Loucy (cell line): ENCODE measurements around the gene C5orf24.

Experiments used
- H2AFZ ChIP-seq: fragments of 200-600 bp; sonication (generic); 2 replicates; pipeline ENCODE4 v1.6.0; 2016; ENCODE audit warnings: antibody characterized with exemption, mild to moderate bottlenecking, low read length, moderate library complexity
- H3F3A ChIP-seq: fragments of 200-600 bp; 2 replicates; pipeline ENCODE4 v1.6.0; 2016; ENCODE audit warnings: antibody characterized with exemption, low read depth, mild to moderate bottlenecking
- H3K27me3 ChIP-seq: fragments of 200-600 bp; sonication (generic); 2 replicates; pipeline ENCODE4 v1.6.1; 2014; ENCODE audit warnings: low read length, mild to moderate bottlenecking; ENCODE audit not compliant: insufficient read depth, poor library complexity, severe bottlenecking
- H3K36me3 ChIP-seq: fragments of 200-600 bp; sonication (generic); 2 replicates; pipeline ENCODE4 v1.6.1; 2016; ENCODE audit warnings: low read length; ENCODE audit not compliant: insufficient read depth
- H3K4me1 ChIP-seq: fragments of 200-600 bp; sonication (generic); 2 replicates; pipeline ENCODE4 v1.5.1; 2014; ENCODE audit warnings: low read length, mild to moderate bottlenecking; ENCODE audit not compliant: insufficient read depth, poor library complexity, severe bottlenecking
- H3K4me2 ChIP-seq: fragments of 200-600 bp; sonication (generic); 2 replicates; pipeline ENCODE4 v1.6.0; 2014; ENCODE audit warnings: antibody characterized with exemption, low read length, low read depth, mild to moderate bottlenecking; ENCODE audit not compliant: poor library complexity, severe bottlenecking
- H3K4me3 ChIP-seq: fragments of 200-600 bp; sonication (generic); 2 replicates; pipeline ENCODE4 v1.5.1; 2014; ENCODE audit warnings: low read length, mild to moderate bottlenecking, mixed read lengths; ENCODE audit not compliant: poor library complexity, severe bottlenecking
- H3K79me2 ChIP-seq: fragments of 200-600 bp; sonication (generic); 2 replicates; pipeline ENCODE4 v1.6.1; 2014; ENCODE audit warnings: low read length; ENCODE audit not compliant: insufficient read depth
- H3K9ac ChIP-seq: fragments of 200-600 bp; sonication (generic); 2 replicates; pipeline ENCODE4 v1.6.0; 2014; ENCODE audit warnings: mild to moderate bottlenecking, low read depth, low read length, moderate library complexity; ENCODE audit not compliant: poor library complexity, severe bottlenecking
- H3K9me2 ChIP-seq: fragments of 200-600 bp; sonication (generic); replicated peaks from 2 replicates; pipeline ENCODE4 v1.6.1; 2016; ENCODE audit warnings: low read depth, low read length, mixed read lengths
- H3K9me3 ChIP-seq: fragments of 200-600 bp; sonication (generic); 2 replicates; pipeline ENCODE4 v1.6.1; 2014; ENCODE audit warnings: mild to moderate bottlenecking, antibody characterized with exemption, low read length, low read depth; ENCODE audit not compliant: insufficient read depth
- H4K20me1 ChIP-seq: fragments of 200-600 bp; sonication (generic); 2 replicates; pipeline ENCODE4 v1.6.0; 2014; ENCODE audit warnings: antibody characterized with exemption, low read length, mild to moderate bottlenecking; ENCODE audit not compliant: insufficient read depth, poor library complexity, severe bottlenecking
- CTCF ChIP-seq: fragments of 200-600 bp; sonication (generic); conservative IDR thresholded peaks from 2 replicates; pipeline ENCODE4 v1.5.1; 2014; ENCODE audit warnings: mild to moderate bottlenecking, antibody characterized with exemption, low read length
- EZH2phosphoT487 ChIP-seq: fragments of 200-600 bp; IDR thresholded peaks from 2 replicates; pipeline ENCODE4 v1.6.1; 2018; ENCODE audit warnings: antibody characterized with exemption, mild to moderate bottlenecking, moderate library complexity, borderline replicate concordance

Gene C5orf24

GRCh38 chr5:134813407-134813806 lies 32.4 kb upstream of the C5orf24 start:
- Histone ChIP-seq H4K20me1 (peaks cover 19% of the 10 kb centered on the region), H3K9me3 (no peaks in the 10 kb centered on the region), H2AFZ (no peak overlapping the region), H3K36me3 (peaks cover 32% of the 10 kb centered on the region; the same call in 1 of the 2 replicates), H3K27me3 (no peaks in the 10 kb centered on the region), H3K9ac (no peak overlapping the region), H3K4me3 (no peak overlapping the region), H3K4me2 (no peak overlapping the region), H3K79me2 (no peaks in the 10 kb centered on the region), H3K4me1 (no peaks in the 10 kb centered on the region), H3F3A (no peaks in the 10 kb centered on the region), H3K9me2 (no peaks in the 10 kb centered on the region)
- TF ChIP-seq EZH2phosphoT487, result no peak
- TF ChIP-seq CTCF, result no peak

DNA sequence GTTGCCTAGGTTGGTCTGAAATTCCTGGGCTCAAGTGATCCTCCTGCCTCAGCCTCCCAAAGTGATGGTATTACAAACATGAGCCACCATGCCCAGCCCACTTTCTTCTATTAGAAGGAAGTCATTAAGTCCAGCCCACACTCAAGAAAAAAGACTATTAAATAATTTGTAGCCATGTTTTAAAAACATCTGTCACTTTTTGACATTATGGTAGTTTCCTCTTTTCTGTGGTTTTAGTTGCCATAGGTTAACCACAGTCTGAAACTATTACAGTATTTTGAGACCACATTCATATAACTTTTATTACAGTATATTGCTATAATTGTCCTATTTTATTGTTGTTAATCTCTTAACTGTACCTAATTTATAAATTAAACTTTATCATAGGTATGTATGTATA lies 31.9 kb upstream of the C5orf24 start:
- Histone ChIP-seq H3K36me3 (peaks cover 34% of the 10 kb centered on the region; the same call in 1 of the 2 replicates), H3F3A (no peaks in the 10 kb centered on the region), H3K79me2 (no peaks in the 10 kb centered on the region), H3K9ac (no peak overlapping the region), H3K4me1 (no peaks in the 10 kb centered on the region), H3K4me2 (no peak overlapping the region), H4K20me1 (peaks cover 19% of the 10 kb centered on the region), H3K27me3 (no peaks in the 10 kb centered on the region), H3K9me3 (no peaks in the 10 kb centered on the region), H2AFZ (no peak overlapping the region), H3K4me3 (no peak overlapping the region), H3K9me2 (no peaks in the 10 kb centered on the region)
- TF ChIP-seq EZH2phosphoT487 (peak; percentile 23; the same call in 1 of the 2 replicates), CTCF (no peak)

DNA sequence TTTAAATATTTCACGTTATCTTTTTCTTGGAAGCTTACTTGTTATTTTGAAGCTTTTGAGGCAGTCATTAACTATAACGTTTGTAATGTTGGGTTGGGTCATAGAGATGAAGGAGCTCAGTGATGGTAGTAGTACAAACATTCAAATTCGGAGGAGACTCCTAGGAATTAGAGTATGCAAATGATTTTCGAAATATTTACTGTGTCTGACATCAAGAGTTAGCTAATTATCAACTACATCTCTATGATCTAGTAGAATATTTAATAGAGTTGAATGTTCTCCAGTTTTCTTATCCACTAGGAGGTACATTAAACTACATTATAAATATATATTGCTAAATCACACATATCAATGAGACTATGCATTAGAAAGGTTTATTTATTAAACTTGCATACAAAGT lies 28.8 kb upstream of the C5orf24 start:
- Histone ChIP-seq H3K4me3 (no peak overlapping the region), H4K20me1 (peaks cover 19% of the 10 kb centered on the region), H3K36me3 (peaks cover 40% of the 10 kb centered on the region; the same call in 1 of the 2 replicates), H3K27me3 (no peaks in the 10 kb centered on the region), H3K79me2 (no peaks in the 10 kb centered on the region), H3K4me1 (no peaks in the 10 kb centered on the region), H2AFZ (no peak overlapping the region), H3K4me2 (no peak overlapping the region), H3F3A (no peaks in the 10 kb centered on the region), H3K9me3 (no peaks in the 10 kb centered on the region), H3K9me2 (no peaks in the 10 kb centered on the region), H3K9ac (no peak overlapping the region)
- TF ChIP-seq CTCF (no peak), EZH2phosphoT487 (no peak)
